Right lobe of liver (tissue), 6 donors: ENCODE results near the gene NMNAT2. TPM values are rescaled to one million over a fixed set of nuclear protein-coding genes. Genes with fewer than 3 reads are reported as not detected.

Source experiments
- ATAC-seq, 4 donors: fragments of 200-7000 bp; cut with Tn5 transposase; one replicate each; pipeline ENCODE4 v1.9.1; 2020; ENCODE audit warnings: mild to moderate bottlenecking in 4 of 4, moderate library complexity in 4 of 4
- DNase-seq, 3 donors: peaks; one replicate each; pipeline ENCODE4 v3.0.0-alpha.2; 2020
- H3K27ac ChIP-seq, 3 donors: fragments of 200-600 bp; one replicate each; pipeline ENCODE4 v1.8.0; 2022
- H3K27me3 ChIP-seq, 2 donors: fragments of 200-600 bp; one replicate each; pipeline ENCODE4 v1.8.0; 2022
- H3K36me3 ChIP-seq, 4 donors: fragments of 200-600 bp; sonication (generic) in 1 of 4; one replicate each; pipeline versions ENCODE4 v1.5.1 to v1.8.0; 2017 to 2022; ENCODE audit warnings: control low read depth in 1 of 4
- H3K4me1 ChIP-seq, 4 donors: fragments of 200-600 bp; sonication (generic) in 1 of 4; one replicate each; pipeline versions ENCODE4 v1.5.1 to v1.8.0; 2017 to 2022; ENCODE audit warnings: control low read depth in 1 of 4
- H3K4me3 ChIP-seq, 3 donors: fragments of 200-600 bp; one replicate each; pipeline ENCODE4 v1.8.0; 2022
- H3K9me3 ChIP-seq, 4 donors: fragments of 200-600 bp; sonication (generic) in 1 of 4; one replicate each; pipeline versions ENCODE4 v1.5.1 to v1.8.0; 2017 to 2022; ENCODE audit warnings: control low read depth in 1 of 4
- POLR2A ChIP-seq: fragments of 450-650 bp; IDR thresholded peaks from one replicate; pipeline ENCODE4 v1.6.1; 2017; ENCODE audit warnings: antibody characterized with exemption, mild to moderate bottlenecking
- WGBS: methylation state at CpG from one replicate; pipeline ENCODE4 v1.1.6; 2018; ENCODE audit warnings: low coverage, low lambda C conversion rate; ENCODE audit not compliant: insufficient coverage; ENCODE audit errors: missing lambda C conversion rate; 5-methylcytosine and 5-hydroxymethylcytosine counted together
- intact Hi-C, 2 donors: fragments of 100-400 bp; cut with DNase I; formaldehyde crosslinking; loops; one replicate each; pipeline versions ENCODE4 v1.11.2 to v1.14.1; 2022
- total RNA-seq, 6 experiments: library from RNA; depleted of rRNA in 2 of 6; stranded (reverse); fragments of >200 nt in 2 of 6; fragmentation: NEBNext Ultra II Directional in 3 of 6; extraction: Animal tissue kit (Norgen Biotek cat#: 25700) in 3 of 6; gene quantifications; one replicate each; pipeline versions ENCODE4 v1.1.0 to v1.2.4, GENCODE V29; 2016 to 2023
- TF ChIP-seq, protein P1 (sequence below), 4 donors: fragments of 200-600 bp in 3 of 4; fragments of 450-650 bp in 1 of 4; IDR thresholded peaks; one replicate each; pipeline versions ENCODE4 v1.5.1 to v1.8.0; 2016 to 2022; ENCODE audit warnings: antibody characterized with exemption in 4 of 4, mild to moderate bottlenecking in 2 of 4
- donor health status: DM: no; HTN: yes; CAD: no.
- donor health status: DM: no; HTN: no; CAD: no.
- donor health status: DM: no; HTN: no; CAD: no.
- donor health status: DM: no; HTN: yes; CAD: no.
- donor health status: DM: no; HTN: yes; CAD: no.

NMNAT2 gene
- total RNA-seq, 6 experiments from 2014 or later = 0.06 to 0.07 (median 0.06) TPM; not detected in 3

DNA sequence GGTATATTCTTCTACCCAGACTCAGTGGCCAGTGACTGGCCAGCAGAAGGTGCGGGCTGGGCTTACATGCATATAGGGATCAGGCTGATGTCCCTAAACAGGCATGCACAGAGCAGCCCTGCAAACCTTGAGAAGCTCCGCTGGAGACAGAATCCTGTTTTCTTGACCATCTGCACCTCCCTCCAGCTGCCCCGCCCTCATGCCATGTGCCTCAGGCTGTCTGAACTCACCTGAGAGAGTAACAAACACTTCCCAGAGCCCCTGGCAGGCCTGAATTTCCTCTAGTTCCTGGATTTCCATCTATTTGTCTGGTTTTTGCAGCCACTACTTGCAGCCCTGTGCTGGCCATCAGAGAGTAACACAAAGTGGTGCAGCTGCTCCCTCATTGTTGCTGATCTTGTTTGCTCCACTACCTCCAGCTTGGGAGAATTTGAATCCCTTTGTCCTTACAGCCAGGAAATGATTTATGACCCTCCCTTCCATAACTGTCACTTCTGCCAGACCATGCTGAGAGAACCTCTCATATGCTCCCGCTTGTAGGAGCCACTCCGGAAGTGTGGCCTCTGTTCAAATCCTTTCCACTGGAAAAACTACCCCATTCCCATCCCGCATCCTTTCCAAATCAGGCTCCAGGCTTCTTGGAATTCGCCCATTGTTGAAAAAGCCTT lies 113.6 kb downstream of the NMNAT2 start:
- 78% methylated on average over 4 of the region's 7 CpGs for WGBS
- DNase-seq (no peak), ATAC-seq (no peak)
- intact Hi-C loops = no loop called here
- Histone ChIP-seq H3K4me3 (no peak overlapping the region), H3K27ac (no peak overlapping the region), H3K9me3 (no peaks in the 10 kb centered on the region), H3K4me1 (no peaks in the 10 kb centered on the region), H3K36me3 (no peaks in the 10 kb centered on the region), H3K27me3 (no peaks in the 10 kb centered on the region)
- TF ChIP-seq, protein P1, sequence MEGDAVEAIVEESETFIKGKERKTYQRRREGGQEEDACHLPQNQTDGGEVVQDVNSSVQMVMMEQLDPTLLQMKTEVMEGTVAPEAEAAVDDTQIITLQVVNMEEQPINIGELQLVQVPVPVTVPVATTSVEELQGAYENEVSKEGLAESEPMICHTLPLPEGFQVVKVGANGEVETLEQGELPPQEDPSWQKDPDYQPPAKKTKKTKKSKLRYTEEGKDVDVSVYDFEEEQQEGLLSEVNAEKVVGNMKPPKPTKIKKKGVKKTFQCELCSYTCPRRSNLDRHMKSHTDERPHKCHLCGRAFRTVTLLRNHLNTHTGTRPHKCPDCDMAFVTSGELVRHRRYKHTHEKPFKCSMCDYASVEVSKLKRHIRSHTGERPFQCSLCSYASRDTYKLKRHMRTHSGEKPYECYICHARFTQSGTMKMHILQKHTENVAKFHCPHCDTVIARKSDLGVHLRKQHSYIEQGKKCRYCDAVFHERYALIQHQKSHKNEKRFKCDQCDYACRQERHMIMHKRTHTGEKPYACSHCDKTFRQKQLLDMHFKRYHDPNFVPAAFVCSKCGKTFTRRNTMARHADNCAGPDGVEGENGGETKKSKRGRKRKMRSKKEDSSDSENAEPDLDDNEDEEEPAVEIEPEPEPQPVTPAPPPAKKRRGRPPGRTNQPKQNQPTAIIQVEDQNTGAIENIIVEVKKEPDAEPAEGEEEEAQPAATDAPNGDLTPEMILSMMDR (IDR thresholded peaks at IDR 0.05) = no peak
- TF ChIP-seq POLR2A = no peak

DNA sequence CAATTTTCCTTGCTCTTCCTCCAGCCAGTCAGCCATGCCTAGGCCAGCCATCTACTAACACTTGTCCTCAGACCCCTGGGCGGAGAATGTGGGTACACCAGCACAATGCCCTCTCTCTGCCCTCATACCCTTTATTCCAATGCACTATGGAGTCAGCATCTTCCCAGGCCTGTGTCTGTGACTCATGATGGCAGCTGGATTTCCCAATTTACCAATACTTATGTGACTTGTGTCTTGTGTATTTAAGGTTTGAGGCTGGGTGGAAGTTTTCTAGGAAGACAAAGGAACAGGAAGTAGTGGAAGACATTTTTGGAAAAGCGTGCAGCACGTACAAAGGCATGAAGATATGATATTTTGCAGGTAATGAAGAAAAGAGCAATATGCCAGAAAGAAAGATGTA lies 114.3 kb downstream of the NMNAT2 start:
- no peak for ATAC-seq
- no peak overlapping the region for H3K27ac ChIP-seq
- TF ChIP-seq POLR2A = no peak
- TF ChIP-seq, protein P1 (IDR thresholded peaks at IDR 0.05) = no peak
- DNase-seq = no peak
- no peak overlapping the region for H3K4me3 ChIP-seq
- H3K9me3 ChIP-seq = no peaks in the 10 kb centered on the region
- H3K4me1 ChIP-seq = no peaks in the 10 kb centered on the region
- 73% methylated on average over 2 of the region's 3 CpGs for WGBS
- H3K36me3 ChIP-seq = no peaks in the 10 kb centered on the region
- H3K27me3 ChIP-seq = no peaks in the 10 kb centered on the region
- intact Hi-C loops = no loop called here

DNA sequence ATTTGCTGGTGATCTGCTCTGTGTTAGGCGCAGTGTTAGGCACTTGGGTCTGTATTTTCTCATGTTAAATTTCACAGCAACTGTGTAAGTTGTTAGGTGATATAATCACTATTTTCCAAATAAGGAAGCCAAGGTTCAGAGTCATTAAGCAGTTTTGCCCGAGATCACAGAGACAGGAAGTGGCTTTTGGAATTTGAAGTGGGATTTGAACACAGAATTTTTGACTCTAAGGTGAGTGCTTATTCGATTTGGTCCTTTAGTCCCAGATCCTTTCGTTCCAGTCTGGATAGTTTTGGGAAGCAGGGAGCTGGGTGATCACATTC lies 114.9 kb downstream of the NMNAT2 start:
- H3K9me3 ChIP-seq = no peaks in the 10 kb centered on the region
- H3K27ac ChIP-seq = no peak overlapping the region
- TF ChIP-seq, protein P1 (IDR thresholded peaks at IDR 0.05) = no peak
- TF ChIP-seq POLR2A = no peak
- no peaks in the 10 kb centered on the region for H3K36me3 ChIP-seq
- no peaks in the 10 kb centered on the region for H3K27me3 ChIP-seq
- H3K4me3 ChIP-seq = no peak overlapping the region
- 51% methylated on average over 4 of the region's 4 CpGs for WGBS
- DNase-seq = no peak
- intact Hi-C loops = no loop called here
- H3K4me1 ChIP-seq = no peaks in the 10 kb centered on the region
- no peak for ATAC-seq

DNA sequence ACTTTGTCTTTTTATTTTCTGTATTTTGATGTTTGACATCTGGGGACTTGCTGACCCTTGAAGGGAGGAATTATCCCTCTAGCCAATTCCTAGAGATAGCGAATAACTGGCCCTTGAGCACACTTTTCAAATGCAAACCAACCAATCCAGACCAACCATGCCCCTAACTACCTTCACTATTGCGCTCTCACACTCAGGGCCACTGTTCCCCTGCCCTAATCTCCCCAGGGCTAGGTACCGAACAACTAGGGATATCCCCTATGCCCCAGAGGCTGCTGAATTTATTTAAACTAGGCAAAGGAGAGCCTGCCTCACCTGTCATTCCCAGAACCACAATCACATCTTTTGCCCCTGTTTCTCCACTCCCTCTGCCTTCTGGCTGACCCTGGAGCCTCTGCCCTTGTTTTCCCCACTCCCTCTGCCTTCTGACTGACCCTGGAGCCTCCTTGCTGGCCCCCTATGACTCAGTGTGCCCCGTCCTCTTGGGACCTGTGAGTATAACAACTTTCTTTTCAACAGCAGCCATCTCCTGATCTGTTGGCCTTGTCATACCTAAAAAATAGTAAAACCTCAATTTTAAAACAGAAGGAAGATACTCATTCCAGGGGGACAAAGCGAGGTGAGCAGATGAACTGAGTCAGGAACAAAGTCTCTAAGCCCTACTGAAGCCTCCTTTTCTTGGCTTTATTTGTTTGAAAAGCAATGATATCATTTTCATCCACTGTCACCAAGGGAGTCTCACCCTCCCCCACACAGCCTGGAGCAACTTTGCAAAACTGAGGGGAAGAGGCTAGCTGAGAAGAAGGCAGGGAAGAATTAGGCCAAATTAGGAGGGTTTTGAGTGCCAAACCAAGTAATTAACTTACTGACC lies 115.5 kb downstream of the NMNAT2 start:
- H3K27ac ChIP-seq = no peak overlapping the region

More for the DNA sequence above, 115.5 kb downstream of the NMNAT2 start:
- no peak for TF ChIP-seq POLR2A
- TF ChIP-seq, protein P1 (IDR thresholded peaks at IDR 0.05) = no peak
- Histone ChIP-seq H3K27me3 (no peaks in the 10 kb centered on the region), H3K4me1 (no peaks in the 10 kb centered on the region), H3K9me3 (no peaks in the 10 kb centered on the region), H3K4me3 (no peak overlapping the region), H3K36me3 (no peaks in the 10 kb centered on the region)
- DNase-seq = no peak
- intact Hi-C loops = no loop called here
- WGBS = 82% methylated on average over 4 of the region's 5 CpGs
- ATAC-seq = no peak
